GM12878 (cell line): ENCODE results near the gene IRGQ.

ENCODE experiments used
- BCL3 ChIP-seq: IDR thresholded peaks from 2 replicates; pipeline ENCODE4 v1.6.1; 2011; ENCODE audit warnings: borderline replicate concordance, low read depth, mild to moderate bottlenecking, moderate library complexity, low read length; ENCODE audit not compliant: insufficient read depth, poor library complexity, severe bottlenecking
- EP300 ChIP-seq, 2 experiments: fragments of 150-350 bp in 1 of 2; IDR thresholded peaks; 2 replicates each; pipeline ENCODE4 v1.6.1; 2011 to 2012; ENCODE audit warnings: low read depth in 2 of 2, low read length in 2 of 2, borderline replicate concordance in 1 of 2, improper control_type of control experiment in 1 of 2, inconsistent platforms in 1 of 2; ENCODE audit not compliant: control insufficient read depth in 1 of 2
- ESRRA ChIP-seq: IDR thresholded peaks from 2 replicates; pipeline ENCODE4 v1.6.1; 2012; ENCODE audit warnings: mild to moderate bottlenecking, low read length, improper control_type of control experiment
- FOXM1 ChIP-seq: IDR thresholded peaks from 2 replicates; pipeline ENCODE4 v1.6.1; 2012; ENCODE audit warnings: low read depth, mild to moderate bottlenecking, inconsistent platforms, low read length, moderate library complexity
- JUND ChIP-seq: IDR thresholded peaks from 2 replicates; pipeline ENCODE4 v1.6.1; 2012; ENCODE audit warnings: low read depth, mild to moderate bottlenecking, low read length, improper control_type of control experiment, moderate library complexity
- POLR2AphosphoS5 ChIP-seq: IDR thresholded peaks from 2 replicates; pipeline ENCODE4 v1.6.1; 2011; ENCODE audit warnings: mild to moderate bottlenecking, low read length, inconsistent platforms
- TAF1 ChIP-seq: IDR thresholded peaks from 2 replicates; pipeline ENCODE4 v1.6.1; 2011; ENCODE audit warnings: mild to moderate bottlenecking, low read depth, low read length, borderline replicate concordance
- TCF12 ChIP-seq: IDR thresholded peaks from 2 replicates; pipeline ENCODE4 v1.6.1; 2011; ENCODE audit warnings: low read depth, mild to moderate bottlenecking, low read length
- ZNF207 ChIP-seq: fragments of 450-650 bp; IDR thresholded peaks from 2 replicates; pipeline ENCODE4 v1.6.1; 2014; ENCODE audit warnings: antibody characterized with exemption, mild to moderate bottlenecking, borderline replicate concordance
- TF ChIP-seq, protein P1 (sequence below), 3 experiments: IDR thresholded peaks in 2 of 3; conservative IDR thresholded peaks in 1 of 3; 2 replicates each; pipeline ENCODE4 v1.5.1; 2011; ENCODE audit warnings: low read depth in 3 of 3, low read length in 3 of 3, mild to moderate bottlenecking in 3 of 3, control low read depth in 2 of 3, moderate library complexity in 2 of 3, inconsistent platforms in 1 of 3, mixed read lengths in 1 of 3; ENCODE audit not compliant: control insufficient read depth in 2 of 3, insufficient read depth in 1 of 3; ENCODE audit errors: extremely low read depth in 1 of 3

- TF ChIP-seq TAF1 (no peak), BCL3 (no peak), POLR2AphosphoS5 (no peak), JUND (no peak), FOXM1 (no peak), ZNF207 (no peak), ESRRA (no peak), EP300 (IDR thresholded peaks at IDR 0.05; ENCODE audit: borderline replicate concordance in 1 of 2, control insufficient read depth in 1 of 2, low read depth in 2 of 2, low read length in 2 of 2) (no peak), TCF12 (no peak)
- TF ChIP-seq, protein P1, sequence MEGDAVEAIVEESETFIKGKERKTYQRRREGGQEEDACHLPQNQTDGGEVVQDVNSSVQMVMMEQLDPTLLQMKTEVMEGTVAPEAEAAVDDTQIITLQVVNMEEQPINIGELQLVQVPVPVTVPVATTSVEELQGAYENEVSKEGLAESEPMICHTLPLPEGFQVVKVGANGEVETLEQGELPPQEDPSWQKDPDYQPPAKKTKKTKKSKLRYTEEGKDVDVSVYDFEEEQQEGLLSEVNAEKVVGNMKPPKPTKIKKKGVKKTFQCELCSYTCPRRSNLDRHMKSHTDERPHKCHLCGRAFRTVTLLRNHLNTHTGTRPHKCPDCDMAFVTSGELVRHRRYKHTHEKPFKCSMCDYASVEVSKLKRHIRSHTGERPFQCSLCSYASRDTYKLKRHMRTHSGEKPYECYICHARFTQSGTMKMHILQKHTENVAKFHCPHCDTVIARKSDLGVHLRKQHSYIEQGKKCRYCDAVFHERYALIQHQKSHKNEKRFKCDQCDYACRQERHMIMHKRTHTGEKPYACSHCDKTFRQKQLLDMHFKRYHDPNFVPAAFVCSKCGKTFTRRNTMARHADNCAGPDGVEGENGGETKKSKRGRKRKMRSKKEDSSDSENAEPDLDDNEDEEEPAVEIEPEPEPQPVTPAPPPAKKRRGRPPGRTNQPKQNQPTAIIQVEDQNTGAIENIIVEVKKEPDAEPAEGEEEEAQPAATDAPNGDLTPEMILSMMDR (IDR thresholded peaks at IDR 0.05 in 2 of 3, conservative IDR thresholded peaks at IDR 0.05 in 1 of 3; ENCODE audit: control insufficient read depth in 2 of 3, extremely low read depth in 1 of 3, insufficient read depth in 1 of 3, low read depth in 3 of 3, low read length in 3 of 3) = peak in 1 of 3 experiments; percentile 6; a peak in 1 of 6 replicates
Observed at GRCh38 chr19:43599635-43600295, 3.8 kb upstream of the IRGQ start.
